Endothelial cell of umbilical vein (primary cell): Measurements from ENCODE around the gene NDUFA7. TPM values are rescaled to one million over a fixed set of nuclear protein-coding genes. Genes with fewer than 3 reads are reported as not detected.
A peak's percentile ranks its signal among the peaks of the same experiment; 100 is the strongest.

Experiments
- BruUV-seq: library from RNA; stranded (reverse); fragments of 400-500 nt; replicated peaks from 2 replicates; lab custom pipeline; 2021; lab: Mats Ljungman, UMichigan
- CTCF ChIA-PET: fragments of 300-600, 350-600 bp; sonication (Branson Sonifier 250); formaldehyde crosslinking; loops from one replicate; lab custom pipeline; 2021; ENCODE audit warnings: antibody characterized with exemption, inconsistent platforms; lab: Charles Lee
- POLR2A ChIA-PET: fragments of 300-600, 350-600 bp; sonication (Branson Sonifier 250); formaldehyde crosslinking; loops from one replicate; lab custom pipeline; 2021; ENCODE audit warnings: antibody characterized with exemption, inconsistent platforms; lab: Charles Lee
- DNase-seq: peaks from one replicate; pipeline ENCODE4 v3.0.0-alpha.2; 2011; ENCODE audit warnings: low read depth, low spot score
- FAIRE-seq: peaks from 2 replicates; lab custom pipeline; 2011; peaks lifted over from hg19 to GRCh38; lab: Jason Lieb, UNC
- H2AFZ ChIP-seq: 2 replicates; pipeline ENCODE4 v1.6.0; 2012; ENCODE audit warnings: low read depth, low read length, control low read depth, inconsistent platforms
- H3K27ac ChIP-seq: 2 replicates; pipeline ENCODE4 v1.5.1; 2011; ENCODE audit warnings: low read depth, mild to moderate bottlenecking, control low read depth, low read length, moderate library complexity; ENCODE audit not compliant: insufficient read depth
- H3K27me3 ChIP-seq, 2 experiments: 2 replicates each; pipeline versions ENCODE4 v1.6.0 to v1.6.1; 2011; ENCODE audit warnings: low read length in 2 of 2, mixed read lengths in 1 of 2; ENCODE audit not compliant: control insufficient read depth in 2 of 2, insufficient read depth in 2 of 2
- H3K36me3 ChIP-seq, 2 experiments: 2 replicates in 1 of 2; 3 replicates in 1 of 2; pipeline ENCODE4 v1.5.1; 2011; ENCODE audit warnings: low read length in 2 of 2, mild to moderate bottlenecking in 1 of 2, moderate library complexity in 1 of 2; ENCODE audit not compliant: control insufficient read depth in 2 of 2, insufficient read depth in 2 of 2; ENCODE audit errors: extremely low read depth in 1 of 2
- H3K4me1 ChIP-seq: 3 replicates; pipeline ENCODE4 v1.5.1; 2011; ENCODE audit warnings: mild to moderate bottlenecking, low read length; ENCODE audit not compliant: control insufficient read depth, insufficient read depth; ENCODE audit errors: extremely low read depth
- H3K4me2 ChIP-seq: 2 replicates; pipeline ENCODE4 v1.6.1; 2011; ENCODE audit warnings: low read length, control low read depth, mixed read lengths; ENCODE audit not compliant: insufficient read depth
- H3K4me3 ChIP-seq, 3 experiments: fragments of 200-600 bp in 1 of 3; sonication (generic), shearing (Covaris generic) in 1 of 3; replicated peaks in 1 of 3; 2 replicates each; pipeline ENCODE4 v1.5.1; 2011 to 2016; ENCODE audit warnings: control low read depth in 3 of 3, low read length in 3 of 3, mild to moderate bottlenecking in 2 of 3, inconsistent platforms in 1 of 3, low read depth in 1 of 3, moderate library complexity in 1 of 3; ENCODE audit not compliant: insufficient read depth in 1 of 3
- H3K79me2 ChIP-seq: 2 replicates; pipeline ENCODE4 v1.6.0; 2012; ENCODE audit warnings: low read length, inconsistent platforms; ENCODE audit not compliant: control insufficient read depth, insufficient read depth
- H3K9ac ChIP-seq: replicated peaks from 2 replicates; pipeline ENCODE3; 2011; ENCODE audit warnings: low read length, control low read depth; ENCODE audit not compliant: insufficient read depth; ENCODE audit errors: extremely low read depth
- H3K9me1 ChIP-seq: replicated peaks from 3 replicates; pipeline ENCODE4 v1.6.0; 2011; ENCODE audit warnings: mild to moderate bottlenecking, low read length; ENCODE audit not compliant: control insufficient read depth, insufficient read depth; ENCODE audit errors: extremely low read depth
- H3K9me3 ChIP-seq: replicated peaks from 2 replicates; pipeline ENCODE4 v1.5.1; 2012; ENCODE audit warnings: low read length, inconsistent platforms; ENCODE audit not compliant: control insufficient read depth, insufficient read depth
- H4K20me1 ChIP-seq: replicated peaks from 2 replicates; pipeline ENCODE3; 2011; ENCODE audit warnings: mild to moderate bottlenecking, low read length; ENCODE audit not compliant: control insufficient read depth, insufficient read depth; ENCODE audit errors: extremely low read depth
- CTCF ChIP-seq, 2 donors: IDR thresholded peaks; 1 replicate in 1 of 2; 2 replicates in 1 of 2; pipeline ENCODE4 v1.5.1; 2011; ENCODE audit warnings: low read length in 2 of 2, mild to moderate bottlenecking in 2 of 2, moderate library complexity in 2 of 2, control low read depth in 1 of 2, inconsistent platforms in 1 of 2, low read depth in 1 of 2; ENCODE audit not compliant: insufficient read depth in 1 of 2; ENCODE audit errors: extremely low read depth in 1 of 2
- EZH2 ChIP-seq: IDR thresholded peaks from 2 replicates; pipeline ENCODE4 v1.6.1; 2012; ENCODE audit warnings: borderline replicate concordance, low read depth, mild to moderate bottlenecking, moderate library complexity, low read length, inconsistent platforms; ENCODE audit not compliant: severe bottlenecking
- FOS ChIP-seq: IDR thresholded peaks from 2 replicates; pipeline ENCODE4 v1.6.1; 2011; ENCODE audit warnings: mild to moderate bottlenecking, low read length, moderate library complexity, borderline replicate concordance; ENCODE audit not compliant: insufficient read depth
- GATA2 ChIP-seq: IDR thresholded peaks from 2 replicates; pipeline ENCODE4 v1.7.0; 2011; ENCODE audit warnings: low read depth, mild to moderate bottlenecking, moderate library complexity, mixed read lengths, low read length; ENCODE audit not compliant: insufficient read length, insufficient read depth
- JUN ChIP-seq: IDR thresholded peaks from 2 replicates; pipeline ENCODE4 v1.6.1; 2011; ENCODE audit warnings: borderline replicate concordance, low read depth; ENCODE audit not compliant: insufficient read length, insufficient read depth
- MAX ChIP-seq: IDR thresholded peaks from 2 replicates; pipeline ENCODE4 v1.6.1; 2011; ENCODE audit not compliant: insufficient read depth, insufficient read length
- MYC ChIP-seq: IDR thresholded peaks from one replicate; pipeline ENCODE4 v1.6.1; 2011; ENCODE audit warnings: mild to moderate bottlenecking, low read depth, low read length
- POLR2A ChIP-seq: IDR thresholded peaks from 2 replicates; pipeline ENCODE4 v1.6.1; 2012; ENCODE audit warnings: low read depth, mild to moderate bottlenecking, control low read depth, low read length
- POLR2AphosphoS5 ChIP-seq: IDR thresholded peaks from 2 replicates; pipeline ENCODE4 v1.6.1; 2012; ENCODE audit warnings: low read depth, mild to moderate bottlenecking, control low read depth, low read length, moderate library complexity; ENCODE audit not compliant: insufficient read depth
- dilution Hi-C: fragments of 300-500 bp; cut with MboI; formaldehyde crosslinking; loops from one replicate; pipeline ENCODE4 v1.15.0; 2019; ENCODE audit warnings: low sequenced_read_pairs; ENCODE audit not compliant: extremely low pct_ligation_motif_present
- intact Hi-C: fragments of 100-400 bp; cut with micrococcal nuclease; formaldehyde crosslinking; loops from one replicate; pipeline ENCODE4 v1.10.0; 2022
- polyA plus RNA-seq, 4 experiments: library from polyadenylated mRNA; depleted of rRNA in 3 of 4; stranded (reverse) in 3 of 4; unstranded in 1 of 4; fragments of >200 nt; gene quantifications; 2 replicates each; pipeline versions ENCODE4 v1.2.1 to v1.2.3, GENCODE V29; 2011 to 2012; ENCODE audit warnings: missing spikeins in 1 of 4
- total RNA-seq: library from RNA; stranded (reverse); gene quantifications from 2 replicates; pipeline ENCODE4 v1.2.3, GENCODE V29; 2021

Gene NDUFA7
- total and polyA plus RNA-seq, 2 donors (not counting 3 experiments of a cell fraction or from before 2014, with no cell fraction given) = 60.2 to 169 TPM

GRCh38 chr19:8311461-8312260 is 9.5 kb downstream of the NDUFA7 start:
- intact Hi-C loops = loop anchor here (10.0 kb wide), 1 partner anchor 47 kb away; no protein-coding TSS in a partner anchor
- Histone ChIP-seq H3K36me3 (peaks cover 0 to 3% of the 10 kb centered on the region in 2 experiments), H3K4me1 (peaks cover 16% of the 10 kb centered on the region), H3K9me3 (no peaks in the 10 kb centered on the region), H2AFZ (no peak overlapping the region), H3K27ac (no peak overlapping the region), H3K79me2 (peaks cover 8% of the 10 kb centered on the region), H3K9me1 (no peaks in the 10 kb centered on the region), H3K4me3 (no peak overlapping the region), H3K9ac (no peak overlapping the region), H3K4me2 (no peak overlapping the region), H3K27me3 (no peaks in the 10 kb centered on the region), H4K20me1 (no peaks in the 10 kb centered on the region)
- no TSS peak for BruUV-seq
- DNase-seq (peak; percentile 47), FAIRE-seq (peak; percentile 60)
- POLR2A ChIA-PET = interaction anchor here (1.0 kb wide), 1 partner anchor 202 kb away, joined by 3 read pairs; the partner anchor contains the start of gene ZNF414
- TF ChIP-seq GATA2 (no peak), EZH2 (no peak), JUN (no peak), POLR2A (no peak)
- dilution Hi-C loops = no loop called here
- CTCF ChIA-PET = interaction anchor here (1.3 kb wide), 1 partner anchor 23 kb away, joined by 3 read pairs; no protein-coding TSS in a partner anchor

GRCh38 chr19:8310342-8311055 is 10.7 kb downstream of the NDUFA7 start:
- H4K20me1 ChIP-seq = no peaks in the 10 kb centered on the region
- CTCF ChIA-PET = no interaction called here
- BruUV-seq = no TSS peak
- dilution Hi-C loops = no loop called here
- no peak overlapping the region for H3K4me2 ChIP-seq
- H3K9me1 ChIP-seq = no peaks in the 10 kb centered on the region
- H3K27ac ChIP-seq = no peak overlapping the region
- DNase-seq = no peak
- no peak overlapping the region for H3K4me3 ChIP-seq
- no peak for FAIRE-seq
- TF ChIP-seq JUN = no peak
- no peak for TF ChIP-seq EZH2
- no peak for TF ChIP-seq CTCF (IDR thresholded peaks at IDR 0.05; ENCODE audit: extremely low read depth in 1 of 2, insufficient read depth in 1 of 2, low read depth in 1 of 2, low read length in 2 of 2)
- no peak for TF ChIP-seq FOS
- TF ChIP-seq POLR2A = no peak
- TF ChIP-seq POLR2AphosphoS5 = no peak
- TF ChIP-seq MYC = no peak
- TF ChIP-seq MAX = no peak
- TF ChIP-seq GATA2 = no peak
- H3K4me1 ChIP-seq = peaks cover 19% of the 10 kb centered on the region
- no peak overlapping the region for H3K9ac ChIP-seq
- no peak overlapping the region for H2AFZ ChIP-seq
- no peaks in the 10 kb centered on the region for H3K27me3 ChIP-seq
- POLR2A ChIA-PET = interaction anchor here (1.0 kb wide), 1 partner anchor 204 kb away, joined by 3 read pairs; the partner anchor contains the start of gene ZNF414
- H3K79me2 ChIP-seq = peaks cover 11% of the 10 kb centered on the region
- H3K9me3 ChIP-seq = no peaks in the 10 kb centered on the region
- no peaks in the 10 kb centered on the region for H3K36me3 ChIP-seq
- intact Hi-C loops = loop anchor here (10.0 kb wide), 1 partner anchor 46 kb away; no protein-coding TSS in a partner anchor
